RCC 7860 (cell line): ENCODE data around the gene SNX25.

Experiments used
- DNase-seq: peaks from one replicate; pipeline ENCODE4 v3.0.0-alpha.2; 2015; ENCODE audit warnings: low spot score
- FAIRE-seq: peaks from 2 replicates; lab custom pipeline; 2012; peaks lifted over from hg19 to GRCh38; lab: Jason Lieb, UNC

SNX25 gene

GRCh38 chr4:185258741-185259140 lies 49.3 kb downstream of the SNX25 start:
- DNase-seq, result peak; percentile 10
- FAIRE-seq, result peak; percentile 90

- DNase-seq, result no peak
Observed at GRCh38 chr4:185259719-185260118, 50.3 kb downstream of the SNX25 start.

GRCh38 chr4:185261946-185262345 lies 52.5 kb downstream of the SNX25 start:
- no peak for DNase-seq
- no peak for FAIRE-seq

More at GRCh38 chr4:185259719-185260118, 50.3 kb downstream of the SNX25 start:
- FAIRE-seq, result no peak

DNA sequence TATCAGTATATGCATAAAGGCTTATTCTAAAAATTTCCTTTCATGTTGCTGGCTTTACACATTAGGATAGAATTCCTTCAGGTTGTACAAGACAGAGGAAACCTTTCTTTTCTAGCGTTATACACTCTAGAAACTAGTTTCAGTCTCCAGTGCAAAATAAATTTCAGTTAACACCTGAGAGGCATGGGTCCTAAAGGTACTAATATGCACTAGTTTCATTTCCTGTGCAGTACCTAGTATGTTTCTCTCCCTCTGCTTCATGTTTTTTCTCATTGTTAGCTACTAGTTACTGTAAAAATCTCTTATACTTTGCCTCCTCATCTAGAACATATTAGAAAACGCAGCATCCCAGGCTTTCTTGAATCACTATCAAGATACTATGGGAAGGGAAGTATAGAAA lies 54.0 kb downstream of the SNX25 start:
- no peak for DNase-seq
- no peak for FAIRE-seq

DNA sequence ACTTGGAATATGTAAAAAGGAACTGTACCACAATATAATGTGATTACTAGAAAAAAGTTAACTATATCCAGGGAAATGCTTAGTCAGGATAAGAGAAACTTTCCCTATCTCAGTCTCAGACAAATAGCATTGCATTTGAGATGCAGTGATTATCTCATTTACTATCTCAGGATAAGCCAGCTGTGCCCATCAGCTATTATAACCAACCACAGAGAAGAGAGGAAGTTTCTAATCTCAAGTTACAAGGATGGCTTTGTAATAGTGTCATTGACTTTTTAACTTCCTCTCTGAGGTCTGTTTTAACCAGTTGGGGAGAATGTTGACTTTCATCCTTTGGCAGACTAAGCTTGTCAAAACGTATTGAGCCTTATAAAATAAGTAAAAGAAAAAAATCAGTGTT lies 56.5 kb downstream of the SNX25 start:
- FAIRE-seq, result no peak

GRCh38 chr4:185269286-185269685 lies 59.9 kb downstream of the SNX25 start:
- FAIRE-seq (no peak), DNase-seq (no peak)

More for the DNA sequence above, 56.5 kb downstream of the SNX25 start:
- no peak for DNase-seq

- FAIRE-seq, result no peak
- no peak for DNase-seq
Observed at GRCh38 chr4:185270037-185270436, 60.6 kb downstream of the SNX25 start.

DNA sequence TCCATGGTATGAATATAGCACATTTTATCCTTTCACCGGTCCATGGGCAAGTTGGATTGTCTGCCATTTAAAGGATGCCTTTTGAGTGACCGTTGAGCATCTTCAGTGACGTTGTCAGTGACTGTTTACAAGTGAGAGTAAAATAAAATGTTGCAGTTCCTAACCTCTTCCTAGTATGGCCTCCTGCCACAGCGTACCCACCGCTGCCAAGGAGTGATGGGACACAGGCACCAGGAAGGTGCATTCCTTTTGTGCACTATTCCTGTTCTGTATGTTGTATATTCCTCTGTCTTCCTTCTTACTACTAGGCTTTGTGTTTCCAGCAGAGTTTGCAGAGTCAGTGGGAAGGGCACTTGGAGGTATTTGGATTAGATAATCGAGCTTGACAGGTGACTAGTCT lies 61.5 kb downstream of the SNX25 start:
- FAIRE-seq, result no peak
- no peak for DNase-seq

- no peak for FAIRE-seq
- no peak for DNase-seq
Observed at GRCh38 chr4:185272245-185272644, 62.8 kb downstream of the SNX25 start.

GRCh38 chr4:185275501-185275900 lies 66.1 kb downstream of the SNX25 start:
- FAIRE-seq, result no peak
- no peak for DNase-seq

GRCh38 chr4:185276036-185276435 lies 66.6 kb downstream of the SNX25 start:
- no peak for FAIRE-seq
- no peak for DNase-seq

DNA sequence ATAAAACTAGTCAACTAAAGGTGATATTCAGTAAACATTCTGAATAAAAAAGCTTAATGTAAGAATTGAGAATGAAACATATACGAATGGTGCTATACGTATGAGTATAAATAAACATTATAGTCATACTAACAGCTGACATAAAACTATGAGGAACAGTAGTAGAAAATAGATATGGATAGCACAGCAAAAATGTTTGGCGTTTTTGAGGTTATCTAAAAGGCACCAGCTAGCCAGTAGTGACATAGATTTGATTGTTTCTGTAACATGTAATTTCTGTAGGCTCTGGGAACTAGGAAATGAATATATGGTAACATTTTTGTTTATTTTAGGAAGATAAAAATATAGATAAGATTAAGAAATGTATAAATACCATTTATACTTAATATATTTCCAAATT lies 69.3 kb downstream of the SNX25 start:
- FAIRE-seq (no peak), DNase-seq (no peak)

- DNase-seq, result no peak
- no peak for FAIRE-seq
Observed at GRCh38 chr4:185280608-185281007, 71.2 kb downstream of the SNX25 start.

DNA sequence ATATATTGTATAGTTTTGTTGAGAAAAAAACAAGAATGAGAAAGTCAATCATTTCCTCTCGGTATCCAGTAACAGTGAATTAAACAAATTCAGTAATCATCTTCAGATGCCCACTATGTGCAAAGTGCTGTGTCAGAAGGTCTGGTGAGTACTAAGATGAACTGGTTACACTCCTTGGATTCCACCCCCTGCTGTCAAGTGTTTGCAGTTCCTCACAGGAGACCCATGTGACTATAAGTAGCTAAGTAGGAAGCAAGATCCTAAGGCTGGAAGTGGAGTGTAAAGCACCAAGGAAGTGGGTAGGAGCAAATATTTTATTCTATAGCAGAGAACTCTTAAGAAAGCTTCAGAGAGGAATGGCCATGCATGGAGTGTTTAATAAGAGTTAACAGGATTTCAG lies 73.6 kb downstream of the SNX25 start:
- DNase-seq, result no peak
- no peak for FAIRE-seq

DNA sequence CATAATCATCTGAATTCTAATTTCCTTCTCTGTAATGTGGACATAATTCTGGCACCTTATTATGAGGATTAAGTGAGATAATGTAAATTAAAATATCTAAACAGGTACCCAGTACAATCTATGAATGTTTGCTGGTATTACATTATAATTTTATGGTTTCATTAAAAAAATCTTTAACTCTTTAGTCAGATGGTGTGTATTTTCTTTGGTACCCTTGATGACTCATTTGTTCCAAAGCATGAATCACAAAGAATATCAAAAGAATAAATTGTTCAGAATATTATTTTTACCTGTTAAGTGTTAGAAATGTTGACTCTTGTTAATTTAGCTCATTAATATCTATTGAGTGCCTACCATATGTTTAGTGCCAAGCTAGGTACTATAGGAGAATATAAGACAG lies 74.3 kb downstream of the SNX25 start:
- FAIRE-seq (no peak), DNase-seq (no peak)

GRCh38 chr4:185285632-185286393 lies 76.4 kb downstream of the SNX25 start:
- FAIRE-seq (no peak), DNase-seq (no peak)

DNA sequence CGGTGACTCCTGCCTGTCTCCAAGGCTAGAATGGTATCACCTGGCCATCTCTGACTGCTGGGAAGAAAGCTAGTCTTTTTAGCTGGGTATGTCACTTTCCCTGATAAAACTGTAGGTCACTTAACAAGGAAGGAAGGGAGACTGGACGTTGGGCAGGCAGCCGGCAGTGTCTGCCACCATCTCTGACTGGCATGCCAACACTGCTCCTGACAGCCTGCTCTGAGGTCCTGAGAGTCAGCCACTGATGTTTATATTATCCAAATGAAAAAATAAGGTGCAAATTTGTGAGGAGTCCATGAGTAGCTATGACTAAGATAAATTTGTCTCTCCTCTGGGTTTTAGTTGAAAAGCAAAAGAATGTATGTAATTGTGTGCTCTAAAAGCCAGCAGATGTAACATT lies 77.2 kb downstream of the SNX25 start:
- FAIRE-seq, result no peak
- DNase-seq, result no peak

DNA sequence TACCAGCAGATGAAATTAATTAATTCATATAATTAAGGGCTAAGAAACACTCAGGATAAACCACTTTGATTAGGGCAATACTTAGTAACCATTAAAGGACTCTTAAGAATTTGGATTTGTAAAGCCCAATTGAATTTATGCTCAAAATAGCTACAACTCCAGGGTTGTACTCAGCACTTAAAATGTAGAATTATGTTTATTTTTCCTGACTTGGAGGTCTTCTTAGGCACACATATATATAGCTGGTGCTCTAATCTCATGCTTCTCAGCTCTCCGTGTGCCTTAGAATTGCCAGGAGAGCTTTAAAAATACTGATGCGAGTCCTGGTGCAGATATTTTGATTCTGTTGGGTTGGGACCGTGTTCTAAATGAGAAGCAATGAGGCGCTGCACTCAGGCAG lies 77.6 kb downstream of the SNX25 start:
- FAIRE-seq (no peak), DNase-seq (no peak)

DNA sequence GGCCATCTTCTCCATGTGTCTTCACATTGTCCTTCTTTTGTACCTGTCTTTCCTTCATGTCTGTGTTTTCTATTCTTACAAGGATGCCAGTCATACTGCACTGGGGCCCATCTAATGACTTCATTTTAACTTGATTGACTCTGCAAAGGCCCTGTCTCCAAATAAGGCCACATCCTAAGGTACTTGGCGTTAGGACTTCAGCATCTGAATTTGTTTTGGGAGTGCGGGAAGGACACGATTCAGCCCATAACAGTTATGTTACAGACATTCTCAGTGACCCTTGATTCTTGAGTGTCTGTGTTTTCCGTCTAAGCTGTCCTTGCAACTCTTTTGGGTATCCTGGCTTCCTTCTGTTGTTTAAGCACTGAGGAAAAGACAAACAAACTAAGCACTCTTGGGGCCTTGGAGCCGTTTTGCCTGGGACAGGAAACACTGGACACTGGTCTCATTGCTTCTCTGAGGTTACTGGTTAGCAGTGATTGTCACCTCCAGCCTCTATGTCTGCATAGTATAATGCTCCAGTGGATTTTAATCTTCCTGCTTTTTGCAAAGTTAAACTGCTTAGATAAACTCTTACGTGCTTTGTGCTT lies 80.7 kb downstream of the SNX25 start:
- DNase-seq (no peak), FAIRE-seq (no peak)

GRCh38 chr4:185290656-185291055 lies 81.3 kb downstream of the SNX25 start:
- DNase-seq (no peak), FAIRE-seq (no peak)

DNA sequence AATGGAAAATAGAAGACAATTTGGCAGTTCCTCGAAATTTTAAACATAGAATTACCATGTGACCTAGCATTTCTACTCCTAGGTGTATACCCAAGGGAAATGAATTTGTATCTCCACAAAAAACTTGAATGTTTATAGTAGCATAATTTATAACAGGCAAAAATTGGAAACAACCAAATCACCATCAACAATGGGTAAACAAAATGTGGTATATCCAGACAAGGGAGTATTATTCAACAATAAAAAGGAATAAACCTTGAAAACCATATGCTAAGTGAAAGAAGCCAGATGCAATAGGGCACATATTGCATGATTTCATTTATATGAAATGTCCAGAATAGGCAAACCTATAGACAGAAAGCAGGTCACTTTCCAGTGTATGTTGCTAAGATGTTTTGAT lies 83.8 kb downstream of the SNX25 start:
- DNase-seq (no peak), FAIRE-seq (no peak)

DNA sequence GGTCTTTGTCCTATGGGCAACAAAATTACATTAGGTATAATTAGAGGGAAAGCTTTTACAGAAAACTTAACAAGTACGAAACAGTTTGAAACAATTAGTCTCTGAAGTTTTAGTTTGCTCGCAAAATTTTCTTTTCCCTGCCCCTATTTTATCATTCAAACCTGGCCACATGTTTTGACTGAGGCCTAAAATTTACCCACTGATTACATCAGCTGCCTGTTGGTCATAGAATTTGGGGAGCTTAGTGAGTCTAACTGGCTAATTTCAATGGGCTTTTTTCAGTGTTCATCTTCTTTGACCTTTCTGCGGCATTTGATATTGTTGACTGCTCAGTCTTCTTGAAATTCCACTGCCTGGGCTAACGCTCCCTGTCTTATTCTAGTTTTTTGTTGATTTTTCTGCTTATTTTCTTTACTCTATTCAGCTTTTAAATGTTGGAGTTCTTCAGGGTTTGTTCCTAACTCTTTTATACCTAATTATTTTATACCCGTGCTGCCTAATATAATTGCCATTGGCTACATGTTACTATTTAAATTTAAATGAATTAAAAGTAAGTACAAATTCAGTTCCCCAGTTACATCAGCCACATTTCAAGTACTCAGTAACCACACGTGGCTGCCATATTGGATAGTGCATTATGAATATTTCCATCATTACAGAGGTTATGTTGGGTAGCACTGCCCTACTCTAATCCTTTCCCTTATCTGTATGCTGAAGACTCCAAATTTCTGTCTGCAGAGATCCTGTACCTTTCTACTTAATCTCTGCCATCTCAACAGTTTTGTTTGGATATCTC lies 87.5 kb downstream of the SNX25 start:
- DNase-seq, result no peak
- no peak for FAIRE-seq
